HEK293 (cell line): ENCODE results near the gene SLC39A7.

Source experiments
- ATF2 ChIP-seq: fragments of 450-650 bp; formaldehyde crosslinking; IDR thresholded peaks from 2 replicates; pipeline ENCODE4 v1.5.1; 2016; ENCODE audit warnings: missing biosample characterization, missing genetic modification characterization, low read depth
- HOXC10 ChIP-seq: sonication (generic); formaldehyde crosslinking; IDR thresholded peaks from 2 replicates; pipeline ENCODE4 v1.8.1; 2023; ENCODE audit warnings: mild to moderate bottlenecking, missing genetic modification reagents
- KLF10 ChIP-seq: fragments of 450-650 bp; IDR thresholded peaks from 2 replicates; pipeline ENCODE4 v1.5.1; 2018; ENCODE audit warnings: missing biosample characterization, mild to moderate bottlenecking, missing genetic modification characterization
- MEIS1 ChIP-seq: sonication (generic); formaldehyde crosslinking; IDR thresholded peaks from 2 replicates; pipeline ENCODE4 v1.8.1; 2022; ENCODE audit warnings: missing genetic modification reagents, mild to moderate bottlenecking, borderline replicate concordance
- MYNN ChIP-seq: fragments of 450-650 bp; formaldehyde crosslinking; IDR thresholded peaks from 2 replicates; pipeline ENCODE4 v1.5.1; 2016; ENCODE audit warnings: missing biosample characterization, missing genetic modification characterization, borderline replicate concordance
- OSR2 ChIP-seq: fragments of 450-650 bp; formaldehyde crosslinking; IDR thresholded peaks from 2 replicates; pipeline ENCODE4 v1.5.1; 2016; ENCODE audit warnings: missing biosample characterization, missing genetic modification characterization
- OVOL3 ChIP-seq: fragments of 450-650 bp; formaldehyde crosslinking; IDR thresholded peaks from 2 replicates; pipeline ENCODE4 v1.5.1; 2016; ENCODE audit warnings: missing biosample characterization, missing genetic modification characterization
- PBX3 ChIP-seq: sonication (generic); formaldehyde crosslinking; IDR thresholded peaks from 2 replicates; pipeline ENCODE4 v1.8.1; 2022; ENCODE audit warnings: mild to moderate bottlenecking, moderate library complexity, missing genetic modification reagents
- SCRT1 ChIP-seq: fragments of 450-650 bp; formaldehyde crosslinking; IDR thresholded peaks from 2 replicates; pipeline ENCODE4 v1.5.1; 2016; ENCODE audit warnings: missing biosample characterization, missing genetic modification characterization, borderline replicate concordance
- ZBTB11 ChIP-seq: fragments of 450-650 bp; formaldehyde crosslinking; conservative IDR thresholded peaks from 2 replicates; pipeline ENCODE4 v1.5.1; 2016; ENCODE audit warnings: low read depth, missing biosample characterization, missing genetic modification characterization
- ZBTB48 ChIP-seq: fragments of 450-650 bp; formaldehyde crosslinking; IDR thresholded peaks from 2 replicates; pipeline ENCODE4 v1.5.1; 2016; ENCODE audit warnings: missing biosample characterization, missing genetic modification characterization
- ZFP41 ChIP-seq: fragments of 450-650 bp; formaldehyde crosslinking; IDR thresholded peaks from 2 replicates; pipeline ENCODE4 v1.5.1; 2016; ENCODE audit warnings: missing biosample characterization, missing genetic modification characterization, borderline replicate concordance
- ZFP69B ChIP-seq: fragments of 450-650 bp; formaldehyde crosslinking; IDR thresholded peaks from 2 replicates; pipeline ENCODE4 v1.5.1; 2016; ENCODE audit warnings: missing biosample characterization, missing genetic modification characterization
- ZNF138 ChIP-seq: fragments of 450-650 bp; formaldehyde crosslinking; IDR thresholded peaks from 2 replicates; pipeline ENCODE4 v1.5.1; 2016; ENCODE audit warnings: missing biosample characterization, missing genetic modification characterization, borderline replicate concordance
- ZNF146 ChIP-seq: fragments of 450-650 bp; formaldehyde crosslinking; IDR thresholded peaks from 2 replicates; pipeline ENCODE4 v1.5.1; 2016; ENCODE audit warnings: missing biosample characterization, missing genetic modification characterization
- ZNF2 ChIP-seq: fragments of 450-650 bp; formaldehyde crosslinking; IDR thresholded peaks from 2 replicates; pipeline ENCODE4 v1.5.1; 2016; ENCODE audit warnings: missing biosample characterization, missing genetic modification characterization
- ZNF223 ChIP-seq: fragments of 450-650 bp; formaldehyde crosslinking; IDR thresholded peaks from 2 replicates; pipeline ENCODE4 v1.5.1; 2016; ENCODE audit warnings: missing biosample characterization, missing genetic modification characterization
- ZNF292 ChIP-seq: fragments of 450-650 bp; formaldehyde crosslinking; IDR thresholded peaks from 2 replicates; pipeline ENCODE4 v1.5.1; 2016; ENCODE audit warnings: low read depth, missing biosample characterization, missing genetic modification characterization, borderline replicate concordance
- ZNF341 ChIP-seq: fragments of 450-650 bp; formaldehyde crosslinking; IDR thresholded peaks from 2 replicates; pipeline ENCODE4; 2016; ENCODE audit warnings: low read depth, missing biosample characterization, missing genetic modification characterization
- ZNF544 ChIP-seq: fragments of 450-650 bp; formaldehyde crosslinking; IDR thresholded peaks from 2 replicates; pipeline ENCODE4 v1.5.0; 2017; ENCODE audit warnings: missing biosample characterization, missing genetic modification characterization
- ZNF558 ChIP-seq: fragments of 450-650 bp; formaldehyde crosslinking; IDR thresholded peaks from 2 replicates; pipeline ENCODE4 v1.5.1; 2016; ENCODE audit warnings: missing biosample characterization, missing genetic modification characterization
- ZNF76 ChIP-seq: fragments of 450-650 bp; formaldehyde crosslinking; IDR thresholded peaks from 2 replicates; pipeline ENCODE4; 2016; ENCODE audit warnings: low read depth, missing biosample characterization, missing genetic modification characterization, borderline replicate concordance
- ZNF768 ChIP-seq: fragments of 450-650 bp; formaldehyde crosslinking; IDR thresholded peaks from 2 replicates; pipeline ENCODE4 v1.5.1; 2018; ENCODE audit warnings: missing biosample characterization, mild to moderate bottlenecking, missing genetic modification characterization
- ZNF791 ChIP-seq: fragments of 450-650 bp; formaldehyde crosslinking; IDR thresholded peaks from 2 replicates; pipeline ENCODE4 v1.5.1; 2016; ENCODE audit warnings: missing biosample characterization, missing genetic modification characterization
- ZSCAN18 ChIP-seq: fragments of 450-650 bp; formaldehyde crosslinking; IDR thresholded peaks from 2 replicates; pipeline ENCODE4 v1.5.1; 2016; ENCODE audit warnings: missing biosample characterization, missing genetic modification characterization
- TF ChIP-seq, protein P1 (sequence below): fragments of 450-650 bp; formaldehyde crosslinking; IDR thresholded peaks from 2 replicates; pipeline ENCODE4 v1.5.1; 2016; ENCODE audit warnings: missing biosample characterization, missing genetic modification characterization, borderline replicate concordance

The SLC39A7 gene

DNA sequence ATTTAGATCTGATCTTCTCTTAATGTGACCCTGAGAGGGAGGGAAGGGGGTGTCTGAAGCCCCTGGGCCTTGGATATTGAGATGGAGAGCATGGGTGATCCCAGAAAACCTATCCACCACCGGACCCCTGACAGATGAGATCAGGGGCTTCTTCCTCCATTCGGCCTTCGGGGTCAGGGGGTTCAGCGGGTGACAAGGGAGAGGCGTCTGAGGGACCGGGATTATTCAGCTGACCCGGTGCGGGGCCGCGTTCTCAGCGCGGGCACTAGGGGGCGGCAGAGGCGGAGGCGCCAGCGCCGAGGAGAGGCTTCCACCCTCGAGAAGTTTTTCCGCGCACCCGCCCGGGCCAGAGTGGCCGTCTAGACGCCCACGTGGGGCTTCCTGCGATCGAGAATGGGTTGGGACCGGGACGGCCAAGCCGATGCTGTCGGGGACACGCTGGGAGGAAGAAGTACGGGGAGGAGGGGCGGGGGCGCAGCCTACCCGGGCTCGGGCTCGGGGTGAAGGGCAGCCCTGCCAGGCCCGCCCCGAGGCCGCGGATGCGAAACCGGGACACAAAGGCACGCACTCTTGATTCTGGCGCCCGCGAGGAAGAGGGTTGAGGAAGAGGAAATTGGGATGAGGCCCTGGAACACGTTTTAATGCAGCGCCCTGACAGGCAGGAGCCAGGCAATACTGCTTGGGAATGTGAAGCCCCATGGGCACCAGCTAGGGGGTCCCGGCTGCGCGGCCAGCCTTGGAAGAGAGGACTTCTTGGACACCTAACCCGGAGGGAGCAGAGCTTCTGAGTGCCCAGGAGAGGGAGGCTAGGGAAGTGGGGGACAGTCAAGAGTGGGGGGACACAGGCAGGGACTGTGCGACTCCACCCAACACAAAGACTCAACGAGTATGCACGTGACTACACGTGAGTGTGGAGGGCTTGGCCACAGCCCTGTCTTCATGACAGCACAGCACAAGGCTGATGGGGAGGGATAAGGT is 39.0 kb upstream of the SLC39A7 start (continued):
- TF ChIP-seq ZNF544 (tag by site-specific recombination) (no peak), OSR2 (tag by site-specific recombination) (no peak), ZFP41 (tag by site-specific recombination) (no peak), ZSCAN18 (no peak), MEIS1 (no peak), ZNF768 (tag by site-specific recombination) (no peak), HOXC10 (no peak), PBX3 (0 out of 2 replicates have a peak, but pooled peaks have one; percentile 9), KLF10 (tag by site-specific recombination) (0 out of 2 replicates have a peak, but pooled peaks have one; percentile 14), ZNF2 (tag by site-specific recombination) (no peak; the same call in 1 of the 2 replicates), ZNF146 (tag by site-specific recombination) (no peak), ZBTB11 (tag by site-specific recombination) (no peak), ZNF223 (tag by site-specific recombination) (no peak), OVOL3 (no peak), ZFP69B (tag by site-specific recombination) (no peak), MYNN (tag by site-specific recombination) (no peak), ZNF791 (tag by site-specific recombination) (no peak), ZNF292 (tag by site-specific recombination) (no peak), ZNF558 (tag by site-specific recombination) (no peak), SCRT1 (no peak), ZBTB48 (tag by site-specific recombination) (peak; percentile 91), ZNF138 (tag by site-specific recombination) (no peak), ATF2 (tag by site-specific recombination) (no peak), ZNF76 (tag by site-specific recombination) (no peak), ZNF341 (tag by site-specific recombination) (no peak)
- TF ChIP-seq, protein P1, sequence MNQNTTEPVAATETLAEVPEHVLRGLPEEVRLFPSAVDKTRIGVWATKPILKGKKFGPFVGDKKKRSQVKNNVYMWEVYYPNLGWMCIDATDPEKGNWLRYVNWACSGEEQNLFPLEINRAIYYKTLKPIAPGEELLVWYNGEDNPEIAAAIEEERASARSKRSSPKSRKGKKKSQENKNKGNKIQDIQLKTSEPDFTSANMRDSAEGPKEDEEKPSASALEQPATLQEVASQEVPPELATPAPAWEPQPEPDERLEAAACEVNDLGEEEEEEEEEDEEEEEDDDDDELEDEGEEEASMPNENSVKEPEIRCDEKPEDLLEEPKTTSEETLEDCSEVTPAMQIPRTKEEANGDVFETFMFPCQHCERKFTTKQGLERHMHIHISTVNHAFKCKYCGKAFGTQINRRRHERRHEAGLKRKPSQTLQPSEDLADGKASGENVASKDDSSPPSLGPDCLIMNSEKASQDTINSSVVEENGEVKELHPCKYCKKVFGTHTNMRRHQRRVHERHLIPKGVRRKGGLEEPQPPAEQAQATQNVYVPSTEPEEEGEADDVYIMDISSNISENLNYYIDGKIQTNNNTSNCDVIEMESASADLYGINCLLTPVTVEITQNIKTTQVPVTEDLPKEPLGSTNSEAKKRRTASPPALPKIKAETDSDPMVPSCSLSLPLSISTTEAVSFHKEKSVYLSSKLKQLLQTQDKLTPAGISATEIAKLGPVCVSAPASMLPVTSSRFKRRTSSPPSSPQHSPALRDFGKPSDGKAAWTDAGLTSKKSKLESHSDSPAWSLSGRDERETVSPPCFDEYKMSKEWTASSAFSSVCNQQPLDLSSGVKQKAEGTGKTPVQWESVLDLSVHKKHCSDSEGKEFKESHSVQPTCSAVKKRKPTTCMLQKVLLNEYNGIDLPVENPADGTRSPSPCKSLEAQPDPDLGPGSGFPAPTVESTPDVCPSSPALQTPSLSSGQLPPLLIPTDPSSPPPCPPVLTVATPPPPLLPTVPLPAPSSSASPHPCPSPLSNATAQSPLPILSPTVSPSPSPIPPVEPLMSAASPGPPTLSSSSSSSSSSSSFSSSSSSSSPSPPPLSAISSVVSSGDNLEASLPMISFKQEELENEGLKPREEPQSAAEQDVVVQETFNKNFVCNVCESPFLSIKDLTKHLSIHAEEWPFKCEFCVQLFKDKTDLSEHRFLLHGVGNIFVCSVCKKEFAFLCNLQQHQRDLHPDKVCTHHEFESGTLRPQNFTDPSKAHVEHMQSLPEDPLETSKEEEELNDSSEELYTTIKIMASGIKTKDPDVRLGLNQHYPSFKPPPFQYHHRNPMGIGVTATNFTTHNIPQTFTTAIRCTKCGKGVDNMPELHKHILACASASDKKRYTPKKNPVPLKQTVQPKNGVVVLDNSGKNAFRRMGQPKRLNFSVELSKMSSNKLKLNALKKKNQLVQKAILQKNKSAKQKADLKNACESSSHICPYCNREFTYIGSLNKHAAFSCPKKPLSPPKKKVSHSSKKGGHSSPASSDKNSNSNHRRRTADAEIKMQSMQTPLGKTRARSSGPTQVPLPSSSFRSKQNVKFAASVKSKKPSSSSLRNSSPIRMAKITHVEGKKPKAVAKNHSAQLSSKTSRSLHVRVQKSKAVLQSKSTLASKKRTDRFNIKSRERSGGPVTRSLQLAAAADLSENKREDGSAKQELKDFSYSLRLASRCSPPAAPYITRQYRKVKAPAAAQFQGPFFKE (tag by site-specific recombination) = no peak
